Esophagus muscularis mucosa (tissue), 4 donors: ENCODE results near the gene SLC2A10. TPM values are rescaled to one million over a fixed set of nuclear protein-coding genes. Genes with fewer than 3 reads are reported as not detected.

Experiments
- DNase-seq: peaks from one replicate; pipeline ENCODE4 v3.0.0-alpha.2; 2017; ENCODE audit errors: extremely low spot score
- H3K27ac ChIP-seq, 4 donors: fragments of 200-600 bp; sonication (generic); replicated peaks in 1 of 4; 1 replicate in 3 of 4; 2 replicates in 1 of 4; pipeline ENCODE4 v1.5.1; 2016 to 2019; ENCODE audit warnings: mild to moderate bottlenecking in 1 of 4
- H3K27me3 ChIP-seq, 4 donors: fragments of 200-600 bp; sonication (generic); one replicate each; pipeline versions ENCODE4 v1.5.1 to v1.6.0; 2016 to 2019
- H3K36me3 ChIP-seq, 4 donors: fragments of 200-600 bp; sonication (generic); one replicate each; pipeline ENCODE4 v1.5.1; 2016 to 2019
- H3K4me1 ChIP-seq, 4 donors: fragments of 200-600 bp; sonication (generic); one replicate each; pipeline ENCODE4 v1.5.1; 2016 to 2019
- H3K4me3 ChIP-seq, 4 donors: fragments of 200-600 bp; sonication (generic); 1 replicate in 2 of 4; 2 replicates in 2 of 4; pipeline ENCODE4 v1.5.1; 2016 to 2019; ENCODE audit warnings: mild to moderate bottlenecking in 4 of 4, moderate library complexity in 1 of 4
- H3K9me3 ChIP-seq, 4 donors: fragments of 200-600 bp; sonication (generic); 1 replicate in 3 of 4; 2 replicates in 1 of 4; pipeline ENCODE4 v1.5.1; 2016 to 2019
- CTCF ChIP-seq, 3 experiments: fragments of 200-600 bp in 2 of 3; fragments of 450-650 bp in 1 of 3; sonication (generic) in 2 of 3; IDR thresholded peaks; one replicate each; pipeline ENCODE4 v1.5.1; 2017 to 2019; ENCODE audit warnings: antibody characterized with exemption in 3 of 3, mild to moderate bottlenecking in 2 of 3, moderate library complexity in 1 of 3
- EP300 ChIP-seq: sonication (generic); formaldehyde crosslinking; IDR thresholded peaks from one replicate; pipeline ENCODE4 v1.6.1; 2017; ENCODE audit warnings: antibody characterized with exemption
- POLR2A ChIP-seq: fragments of 450-650 bp; IDR thresholded peaks from one replicate; pipeline ENCODE4 v1.6.1; 2017; ENCODE audit warnings: antibody characterized with exemption, moderate library complexity, mild to moderate bottlenecking, low read depth
- POLR2AphosphoS5 ChIP-seq, 2 donors: sonication (generic); formaldehyde crosslinking; IDR thresholded peaks; one replicate each; pipeline ENCODE4 v1.6.1; 2017; ENCODE audit warnings: antibody characterized with exemption in 2 of 2
- WGBS: methylation state at CpG from one replicate; pipeline ENCODE4 v1.1.5; 2018; 5-methylcytosine and 5-hydroxymethylcytosine counted together
- intact Hi-C: fragments of 100-400 bp; cut with DNase I; formaldehyde crosslinking; loops from one replicate; pipeline ENCODE4 v1.15.1; 2023
- total RNA-seq, 4 donors: library from RNA; depleted of rRNA; stranded (reverse); fragments of >200 nt; gene quantifications; one replicate each; pipeline versions ENCODE4 v1.1.0 to v1.2.1, GENCODE V29; 2016

Gene SLC2A10
- total RNA-seq, 4 donors from 2014 or later, result 9.6 to 27.0 (median 15.3) TPM

DNA sequence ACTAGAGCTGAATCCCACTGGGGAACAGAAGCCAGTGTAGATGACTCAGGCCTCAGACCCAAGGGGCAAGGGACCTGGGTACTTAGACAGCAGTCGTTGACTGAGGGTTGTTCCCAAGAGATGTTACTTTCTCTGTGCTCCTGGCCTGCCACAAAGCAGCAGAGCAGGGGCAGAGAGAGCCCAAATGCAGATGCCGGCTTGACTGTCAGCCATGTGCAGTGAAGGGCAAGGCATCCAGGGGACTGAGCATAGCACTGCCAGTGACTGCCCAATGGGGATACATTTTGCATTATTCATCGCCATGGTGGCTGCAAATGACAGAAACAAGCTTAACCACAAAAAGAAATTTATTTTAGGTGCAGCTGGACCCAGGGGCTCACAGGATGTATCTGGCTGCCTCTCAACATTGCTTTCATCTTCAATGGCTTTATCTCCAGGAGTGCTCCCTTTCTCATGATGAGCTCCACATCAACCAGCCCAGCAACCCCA is 12.6 kb upstream of the SLC2A10 start:
- Histone ChIP-seq H3K36me3 (no peaks in the 10 kb centered on the region), H3K27me3 (peaks cover 0 to 14% (median 0%) of the 10 kb centered on the region in 4 donors), H3K4me3 (no peak overlapping the region), H3K4me1 (no peaks in the 10 kb centered on the region), H3K9me3 (no peaks in the 10 kb centered on the region), H3K27ac (no peak overlapping the region)
- intact Hi-C loops, result no loop called here
- DNase-seq, result no peak
- no peak for TF ChIP-seq EP300
- no peak for TF ChIP-seq CTCF (IDR thresholded peaks at IDR 0.05)
- no peak for TF ChIP-seq POLR2AphosphoS5 (IDR thresholded peaks at IDR 0.05)
- TF ChIP-seq POLR2A, result no peak
- 80% methylated on average over 3 of the region's 3 CpGs for WGBS

GRCh38 chr20:46698788-46699187 is 10.7 kb upstream of the SLC2A10 start:
- Histone ChIP-seq H3K27ac (no peak overlapping the region), H3K4me1 (no peaks in the 10 kb centered on the region), H3K4me3 (no peak overlapping the region), H3K27me3 (peaks cover 0 to 14% (median 0%) of the 10 kb centered on the region in 4 donors), H3K36me3 (no peaks in the 10 kb centered on the region), H3K9me3 (no peaks in the 10 kb centered on the region)
- DNase-seq, result no peak
- no peak for TF ChIP-seq EP300
- no peak for TF ChIP-seq POLR2A
- no peak for TF ChIP-seq POLR2AphosphoS5 (IDR thresholded peaks at IDR 0.05)
- no peak for TF ChIP-seq CTCF (IDR thresholded peaks at IDR 0.05)
- WGBS, result 89% methylated on average over 2 of the region's 2 CpGs
- intact Hi-C loops, result no loop called here

DNA sequence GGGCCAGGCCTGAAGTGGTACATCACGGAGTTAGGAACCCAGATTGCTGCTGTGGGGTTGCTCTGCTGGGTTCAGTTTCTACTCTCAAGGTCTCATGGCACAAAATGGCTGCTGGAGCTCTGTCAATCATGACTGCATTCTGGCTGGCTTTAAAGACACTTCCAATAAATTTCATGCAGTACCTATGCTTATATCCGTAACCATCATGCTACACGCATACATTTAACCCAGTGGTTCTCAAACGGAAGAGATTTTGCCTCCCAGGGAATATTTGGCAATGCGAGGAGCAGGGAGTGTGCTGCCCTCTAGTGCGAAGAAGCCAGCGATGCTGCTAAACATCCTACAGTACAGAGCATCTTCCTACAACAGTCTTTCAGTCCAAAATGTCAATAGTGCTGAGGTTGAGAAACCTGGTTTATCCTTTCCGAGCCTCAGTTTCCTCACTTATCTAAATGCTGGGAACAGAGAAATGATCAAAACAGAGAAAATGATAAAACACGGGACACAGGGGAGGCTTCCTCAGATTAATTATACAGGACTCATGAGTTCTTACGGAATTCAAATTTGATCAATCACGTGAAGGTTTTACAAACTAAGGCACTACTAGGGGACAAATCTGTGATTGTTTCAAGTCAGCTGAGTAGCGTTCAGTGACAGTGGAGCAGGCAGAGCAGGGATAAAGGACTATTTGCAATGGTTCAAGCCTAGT is 9.6 kb upstream of the SLC2A10 start:
- 55% methylated on average over 12 of the region's 12 CpGs for WGBS
- no peaks in the 10 kb centered on the region for H3K9me3 ChIP-seq
- no peak overlapping the region for H3K4me3 ChIP-seq
- peaks cover 0 to 14% (median 0%) of the 10 kb centered on the region in 4 donors for H3K27me3 ChIP-seq
- no peak for DNase-seq
- H3K36me3 ChIP-seq, result no peaks in the 10 kb centered on the region
- TF ChIP-seq EP300 (no peak), POLR2AphosphoS5 (IDR thresholded peaks at IDR 0.05) (no peak), POLR2A (no peak), CTCF (IDR thresholded peaks at IDR 0.05) (peak in 2 of 3 experiments; percentile 10 to 34)
- intact Hi-C loops, result no loop called here
- H3K4me1 ChIP-seq, result no peaks in the 10 kb centered on the region
- no peak overlapping the region for H3K27ac ChIP-seq

DNA sequence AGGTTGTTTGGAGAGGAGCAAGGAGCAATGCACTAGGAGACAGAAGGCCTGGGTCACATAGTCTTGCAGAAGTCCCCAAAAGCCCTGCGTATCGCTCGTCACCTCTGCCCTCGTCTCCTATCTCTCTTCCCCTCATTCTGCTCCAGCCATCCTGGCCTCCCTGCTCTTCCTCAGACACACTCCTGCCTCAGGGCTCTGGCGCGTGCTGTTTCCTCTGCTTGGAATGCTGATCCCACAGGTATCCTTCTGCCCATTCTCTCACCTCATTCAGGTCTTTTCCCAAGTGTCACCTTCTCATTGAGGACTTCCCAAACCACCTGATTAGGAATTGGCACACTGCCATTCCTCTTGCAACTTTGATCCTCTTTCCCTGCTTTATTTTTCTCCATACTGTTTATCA is 9.0 kb upstream of the SLC2A10 start:
- Histone ChIP-seq H3K4me1 (no peaks in the 10 kb centered on the region), H3K4me3 (no peak overlapping the region), H3K36me3 (no peaks in the 10 kb centered on the region), H3K27me3 (peaks cover 0 to 14% (median 0%) of the 10 kb centered on the region in 4 donors), H3K9me3 (no peaks in the 10 kb centered on the region), H3K27ac (no peak overlapping the region)
- intact Hi-C loops, result no loop called here
- DNase-seq, result no peak
- 88% methylated on average over 6 of the region's 6 CpGs for whole genome bisulfite sequencing
- no peak for TF ChIP-seq CTCF (IDR thresholded peaks at IDR 0.05)
- no peak for TF ChIP-seq EP300
- TF ChIP-seq POLR2AphosphoS5 (IDR thresholded peaks at IDR 0.05), result no peak
- TF ChIP-seq POLR2A, result no peak
